Neural cell (in vitro differentiated cells): Measurements from ENCODE around the gene KLF2. TPM values are rescaled to one million over a fixed set of nuclear protein-coding genes. Genes with fewer than 3 reads are reported as not detected.
"Not testable (repeated sequence)": the region's sequence is repeated elsewhere in the genome, so short reads cannot be mapped to it uniquely, and the experiment has no call there.

Source experiments
- H2AFZ ChIP-seq: fragments of 200-600, 300-800 bp; sonication (generic), shearing (Covaris generic); 2 replicates; pipeline ENCODE4 v1.6.0; 2014; ENCODE audit warnings: low read depth, mild to moderate bottlenecking, antibody characterized with exemption, low read length, moderate library complexity
- H3F3A ChIP-seq: fragments of 200-600 bp; shearing (Covaris generic); 2 replicates; pipeline ENCODE4 v1.6.1; 2016; ENCODE audit warnings: mild to moderate bottlenecking, moderate library complexity, mixed read lengths, antibody characterized with exemption, low read length; ENCODE audit not compliant: insufficient read depth, poor library complexity, severe bottlenecking
- H3K27ac ChIP-seq: fragments of 200-600, 300-800 bp; sonication (generic), shearing (Covaris generic); 2 replicates; pipeline ENCODE4 v1.5.1; 2014; ENCODE audit warnings: mild to moderate bottlenecking, low read length, moderate library complexity
- H3K27me3 ChIP-seq: fragments of 300-800, 200-600 bp; sonication (generic), shearing (Covaris generic); 2 replicates; pipeline ENCODE4 v1.6.0; 2014; ENCODE audit warnings: mild to moderate bottlenecking, low read depth, low read length, moderate library complexity; ENCODE audit not compliant: insufficient read depth
- H3K36me3 ChIP-seq: fragments of 300-800, 200-600 bp; sonication (generic), shearing (Covaris generic); 2 replicates; pipeline ENCODE4 v1.5.1; 2014; ENCODE audit warnings: mild to moderate bottlenecking, antibody characterized with exemption, low read length, moderate library complexity; ENCODE audit not compliant: insufficient read depth
- H3K4me2 ChIP-seq: fragments of 300-800, 200-600 bp; sonication (generic), shearing (Covaris generic); 2 replicates; pipeline ENCODE4 v1.6.0; 2014; ENCODE audit warnings: mild to moderate bottlenecking, low read length
- H3K4me3 ChIP-seq: fragments of 300-800, 200-600 bp; sonication (generic), shearing (Covaris generic); 2 replicates; pipeline ENCODE4 v1.5.1; 2014; ENCODE audit warnings: mild to moderate bottlenecking, low read length, moderate library complexity
- H3K79me2 ChIP-seq: fragments of 200-600 bp; shearing (Covaris generic); replicated peaks from 2 replicates; pipeline ENCODE4 v1.6.0; 2014; ENCODE audit warnings: mild to moderate bottlenecking, low read length, moderate library complexity; ENCODE audit not compliant: insufficient read depth
- H3K9ac ChIP-seq: fragments of 300-800, 200-600 bp; sonication (generic), shearing (Covaris generic); 2 replicates; pipeline ENCODE4 v1.6.1; 2016; ENCODE audit warnings: mild to moderate bottlenecking, low read length, mixed read lengths
- H3K9me2 ChIP-seq: fragments of 200-600 bp; shearing (Covaris generic); 2 replicates; pipeline ENCODE4 v1.6.1; 2016; ENCODE audit warnings: mild to moderate bottlenecking, low read length, mixed read lengths; ENCODE audit not compliant: insufficient read depth
- H3K9me3 ChIP-seq: fragments of 200-600, 300-800 bp; sonication (generic), shearing (Covaris generic); 2 replicates; pipeline ENCODE4 v1.6.1; 2016; ENCODE audit warnings: mild to moderate bottlenecking, mixed run types, low read length, moderate library complexity, mixed read lengths
- H4K20me1 ChIP-seq: fragments of 200-600 bp; shearing (Covaris generic); 2 replicates; pipeline ENCODE4 v1.6.1; 2016; ENCODE audit warnings: mild to moderate bottlenecking, mixed run types; ENCODE audit not compliant: insufficient read depth
- EP300 ChIP-seq: fragments of 450-650 bp; conservative IDR thresholded peaks from 2 replicates; pipeline ENCODE4 v1.6.1; 2014; ENCODE audit warnings: antibody characterized with exemption, mild to moderate bottlenecking, moderate library complexity; ENCODE audit not compliant: poor library complexity, severe bottlenecking
- EZH2 ChIP-seq: fragments of 200-600, 300-800 bp; shearing (Covaris generic), sonication (generic); IDR thresholded peaks from 2 replicates; pipeline ENCODE4 v1.6.1; 2014; ENCODE audit warnings: antibody characterized with exemption, low read length, borderline replicate concordance, mild to moderate bottlenecking; ENCODE audit not compliant: insufficient read depth, poor library complexity, severe bottlenecking
- MXI1 ChIP-seq: fragments of 450-650 bp; conservative IDR thresholded peaks from 2 replicates; pipeline ENCODE4 v1.6.1; 2014; ENCODE audit warnings: antibody characterized with exemption, mild to moderate bottlenecking; ENCODE audit not compliant: poor library complexity, severe bottlenecking
- POLR2AphosphoS5 ChIP-seq: IDR thresholded peaks from 2 replicates; pipeline ENCODE4 v1.6.1; 2012
- RAD21 ChIP-seq: fragments of 450-650 bp; conservative IDR thresholded peaks from 2 replicates; pipeline ENCODE4 v1.6.1; 2014; ENCODE audit warnings: antibody characterized with exemption, mild to moderate bottlenecking, moderate library complexity
- SMC3 ChIP-seq: fragments of 450-650 bp; conservative IDR thresholded peaks from 2 replicates; pipeline ENCODE4 v1.6.1; 2014; ENCODE audit warnings: antibody characterized with exemption, mild to moderate bottlenecking, moderate library complexity; ENCODE audit not compliant: poor library complexity
- TAF1 ChIP-seq: IDR thresholded peaks from 2 replicates; pipeline ENCODE4 v1.6.1; 2012; ENCODE audit warnings: low read depth
- polyA plus RNA-seq: library from polyadenylated mRNA; depleted of rRNA; stranded (reverse); fragments of >200 nt; gene quantifications from 2 replicates; pipeline ENCODE4 v1.2.3, GENCODE V29; 2014
- TF ChIP-seq, protein P1 (sequence below): fragments of 450-650 bp; IDR thresholded peaks from 2 replicates; pipeline ENCODE4 v1.5.1; 2014; ENCODE audit warnings: antibody characterized with exemption, mild to moderate bottlenecking, moderate library complexity; ENCODE audit not compliant: poor library complexity, severe bottlenecking
- TF ChIP-seq, protein P2 (sequence below): IDR thresholded peaks from 2 replicates; pipeline ENCODE4 v1.6.1; 2012; ENCODE audit warnings: borderline replicate concordance

Gene KLF2
- polyA plus RNA-seq, 1 donor from 2014 or later = 0.15 TPM

DNA sequence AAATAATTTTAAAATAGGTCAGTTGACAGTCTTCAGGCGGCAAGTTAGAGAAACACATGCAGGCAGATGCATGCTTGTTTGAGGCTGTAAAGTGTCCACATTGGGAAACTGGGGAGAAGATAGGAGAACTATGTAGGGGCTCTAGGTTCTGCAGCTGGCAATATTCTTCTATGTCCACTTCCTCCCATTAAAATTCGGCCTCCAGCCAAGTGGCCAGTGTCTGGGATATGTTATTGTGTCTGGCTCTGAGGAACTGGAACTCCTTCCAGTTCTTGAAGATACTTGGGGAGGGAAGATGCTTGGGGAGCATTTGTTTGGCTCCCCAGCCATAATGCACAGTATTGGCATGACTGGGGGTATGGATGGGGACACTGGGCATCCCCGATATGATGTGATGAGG lies 20.9 kb upstream of the KLF2 start:
- Histone ChIP-seq H3K4me3 (no peak overlapping the region), H3K9me3 (no peaks in the 10 kb centered on the region)

DNA sequence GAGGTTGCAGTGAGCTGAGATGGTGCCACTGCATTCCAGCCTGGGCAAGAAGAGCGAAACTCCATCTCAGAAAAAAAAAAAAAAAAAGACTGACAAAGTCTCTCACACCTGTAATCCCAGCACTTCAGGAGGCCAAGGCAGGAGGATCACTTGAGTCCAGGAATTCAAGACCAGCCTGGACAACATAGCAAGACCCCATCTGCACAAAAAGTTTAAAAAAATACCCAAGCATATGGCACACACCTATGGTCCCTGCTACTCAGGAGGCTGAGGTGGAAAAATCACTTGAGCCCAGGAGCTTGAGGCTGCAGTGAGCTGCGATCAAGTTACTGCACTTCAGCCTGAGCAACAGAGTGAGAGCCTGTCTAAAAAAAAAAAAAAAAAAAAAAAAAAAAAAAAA lies 20.1 kb upstream of the KLF2 start:
- H3K9me2 ChIP-seq, H3F3A ChIP-seq, H3K4me3 ChIP-seq, H3K4me2 ChIP-seq, H3K9ac ChIP-seq, H3K36me3 ChIP-seq, H3K27me3 ChIP-seq, H2AFZ ChIP-seq, H4K20me1 ChIP-seq, H3K9me3 ChIP-seq, H3K79me2 ChIP-seq, H3K27ac ChIP-seq: not testable (repeated sequence)

More for the DNA sequence above, 20.9 kb upstream of the KLF2 start:
- H4K20me1 ChIP-seq = no peaks in the 10 kb centered on the region
- no peak overlapping the region for H3K27ac ChIP-seq
- H3K27me3 ChIP-seq = no peaks in the 10 kb centered on the region
- no peaks in the 10 kb centered on the region for H3F3A ChIP-seq
- no peak overlapping the region for H2AFZ ChIP-seq
- TF ChIP-seq, protein P1, sequence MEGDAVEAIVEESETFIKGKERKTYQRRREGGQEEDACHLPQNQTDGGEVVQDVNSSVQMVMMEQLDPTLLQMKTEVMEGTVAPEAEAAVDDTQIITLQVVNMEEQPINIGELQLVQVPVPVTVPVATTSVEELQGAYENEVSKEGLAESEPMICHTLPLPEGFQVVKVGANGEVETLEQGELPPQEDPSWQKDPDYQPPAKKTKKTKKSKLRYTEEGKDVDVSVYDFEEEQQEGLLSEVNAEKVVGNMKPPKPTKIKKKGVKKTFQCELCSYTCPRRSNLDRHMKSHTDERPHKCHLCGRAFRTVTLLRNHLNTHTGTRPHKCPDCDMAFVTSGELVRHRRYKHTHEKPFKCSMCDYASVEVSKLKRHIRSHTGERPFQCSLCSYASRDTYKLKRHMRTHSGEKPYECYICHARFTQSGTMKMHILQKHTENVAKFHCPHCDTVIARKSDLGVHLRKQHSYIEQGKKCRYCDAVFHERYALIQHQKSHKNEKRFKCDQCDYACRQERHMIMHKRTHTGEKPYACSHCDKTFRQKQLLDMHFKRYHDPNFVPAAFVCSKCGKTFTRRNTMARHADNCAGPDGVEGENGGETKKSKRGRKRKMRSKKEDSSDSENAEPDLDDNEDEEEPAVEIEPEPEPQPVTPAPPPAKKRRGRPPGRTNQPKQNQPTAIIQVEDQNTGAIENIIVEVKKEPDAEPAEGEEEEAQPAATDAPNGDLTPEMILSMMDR = no peak
- TF ChIP-seq RAD21 = no peak
- TF ChIP-seq TAF1 = no peak
- no peak for TF ChIP-seq EZH2
- no peak for TF ChIP-seq MXI1
- TF ChIP-seq EP300 = no peak
- no peak for TF ChIP-seq POLR2AphosphoS5
- TF ChIP-seq SMC3 = no peak
- TF ChIP-seq, protein P2, sequence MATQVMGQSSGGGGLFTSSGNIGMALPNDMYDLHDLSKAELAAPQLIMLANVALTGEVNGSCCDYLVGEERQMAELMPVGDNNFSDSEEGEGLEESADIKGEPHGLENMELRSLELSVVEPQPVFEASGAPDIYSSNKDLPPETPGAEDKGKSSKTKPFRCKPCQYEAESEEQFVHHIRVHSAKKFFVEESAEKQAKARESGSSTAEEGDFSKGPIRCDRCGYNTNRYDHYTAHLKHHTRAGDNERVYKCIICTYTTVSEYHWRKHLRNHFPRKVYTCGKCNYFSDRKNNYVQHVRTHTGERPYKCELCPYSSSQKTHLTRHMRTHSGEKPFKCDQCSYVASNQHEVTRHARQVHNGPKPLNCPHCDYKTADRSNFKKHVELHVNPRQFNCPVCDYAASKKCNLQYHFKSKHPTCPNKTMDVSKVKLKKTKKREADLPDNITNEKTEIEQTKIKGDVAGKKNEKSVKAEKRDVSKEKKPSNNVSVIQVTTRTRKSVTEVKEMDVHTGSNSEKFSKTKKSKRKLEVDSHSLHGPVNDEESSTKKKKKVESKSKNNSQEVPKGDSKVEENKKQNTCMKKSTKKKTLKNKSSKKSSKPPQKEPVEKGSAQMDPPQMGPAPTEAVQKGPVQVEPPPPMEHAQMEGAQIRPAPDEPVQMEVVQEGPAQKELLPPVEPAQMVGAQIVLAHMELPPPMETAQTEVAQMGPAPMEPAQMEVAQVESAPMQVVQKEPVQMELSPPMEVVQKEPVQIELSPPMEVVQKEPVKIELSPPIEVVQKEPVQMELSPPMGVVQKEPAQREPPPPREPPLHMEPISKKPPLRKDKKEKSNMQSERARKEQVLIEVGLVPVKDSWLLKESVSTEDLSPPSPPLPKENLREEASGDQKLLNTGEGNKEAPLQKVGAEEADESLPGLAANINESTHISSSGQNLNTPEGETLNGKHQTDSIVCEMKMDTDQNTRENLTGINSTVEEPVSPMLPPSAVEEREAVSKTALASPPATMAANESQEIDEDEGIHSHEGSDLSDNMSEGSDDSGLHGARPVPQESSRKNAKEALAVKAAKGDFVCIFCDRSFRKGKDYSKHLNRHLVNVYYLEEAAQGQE = no peak
- no peak overlapping the region for H3K9ac ChIP-seq
- no peak overlapping the region for H3K4me2 ChIP-seq
- H3K36me3 ChIP-seq = no peaks in the 10 kb centered on the region
- H3K9me2 ChIP-seq = no peaks in the 10 kb centered on the region
- H3K79me2 ChIP-seq = no peaks in the 10 kb centered on the region

GRCh38 chr19:16305060-16305459 lies 19.6 kb upstream of the KLF2 start:
- H3K4me3 ChIP-seq, H3F3A ChIP-seq, H3K79me2 ChIP-seq, H3K9me3 ChIP-seq, H3K9ac ChIP-seq, H3K27me3 ChIP-seq, H2AFZ ChIP-seq, H3K36me3 ChIP-seq, H3K4me2 ChIP-seq, H4K20me1 ChIP-seq, H3K27ac ChIP-seq, H3K9me2 ChIP-seq: not testable (repeated sequence)
